GM21737 (cell line): ENCODE measurements around the gene NLRP14.
A peak's percentile ranks its signal among the peaks of the same experiment; 100 is the strongest.

ENCODE experiments used
- ATAC-seq: cut with Tn5 transposase; IDR thresholded peaks from one replicate; pipeline ENCODE4 v1.9.1; 2021; ENCODE audit warnings: mild to moderate bottlenecking, moderate library complexity; ENCODE audit not compliant: unreplicated experiment

The NLRP14 gene

DNA sequence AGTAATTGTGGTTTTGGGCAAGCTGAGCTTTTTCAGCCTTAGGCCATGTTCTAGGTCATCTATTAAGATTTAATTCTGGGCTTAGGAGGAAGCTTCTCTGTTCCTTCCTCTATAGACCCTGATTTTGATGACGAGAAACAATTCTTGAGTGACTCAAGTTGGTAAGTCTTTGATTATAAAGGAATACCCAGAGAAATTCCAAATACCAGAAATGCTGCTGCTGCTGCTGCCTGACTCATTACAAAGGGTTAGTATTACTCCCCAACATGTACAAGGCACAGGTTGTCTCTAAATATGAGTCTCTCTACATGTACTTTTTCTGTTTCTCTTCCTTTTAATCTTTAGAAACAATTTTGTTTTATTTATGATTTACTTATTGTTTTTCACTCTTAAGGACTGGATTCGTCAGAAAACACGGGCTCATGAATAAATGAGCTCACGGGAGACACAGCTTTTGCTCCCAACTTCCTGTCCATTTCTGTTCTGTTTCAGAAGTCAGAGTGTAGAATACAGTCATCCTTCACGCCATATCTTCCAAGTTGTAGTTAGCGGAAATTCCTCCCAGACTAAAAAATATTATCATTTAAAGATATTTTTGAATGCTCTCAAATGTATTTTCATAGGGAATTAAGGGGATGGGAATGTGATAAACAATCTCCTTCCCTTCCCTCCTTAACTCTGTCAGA lies 36.7 kb downstream of the NLRP14 start:
- ATAC-seq = no peak

DNA sequence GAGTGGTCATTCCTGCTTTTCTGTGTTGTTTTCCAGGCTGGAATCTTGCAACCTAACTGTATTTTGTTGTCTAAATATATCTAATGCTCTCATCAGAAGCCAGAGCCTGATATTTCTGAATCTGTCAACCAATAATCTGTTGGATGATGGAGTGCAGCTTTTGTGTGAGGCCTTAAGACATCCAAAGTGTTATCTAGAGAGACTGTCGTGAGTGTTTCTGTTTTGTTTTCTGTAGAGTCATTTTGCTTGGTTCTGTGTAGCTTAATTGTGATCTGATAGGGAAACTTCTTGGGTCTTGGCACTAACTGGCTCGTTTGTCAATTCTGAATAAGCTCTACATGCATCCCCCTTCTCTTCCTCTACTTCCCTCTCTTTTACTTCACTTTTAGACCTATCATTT lies 37.4 kb downstream of the NLRP14 start:
- ATAC-seq = no peak

DNA sequence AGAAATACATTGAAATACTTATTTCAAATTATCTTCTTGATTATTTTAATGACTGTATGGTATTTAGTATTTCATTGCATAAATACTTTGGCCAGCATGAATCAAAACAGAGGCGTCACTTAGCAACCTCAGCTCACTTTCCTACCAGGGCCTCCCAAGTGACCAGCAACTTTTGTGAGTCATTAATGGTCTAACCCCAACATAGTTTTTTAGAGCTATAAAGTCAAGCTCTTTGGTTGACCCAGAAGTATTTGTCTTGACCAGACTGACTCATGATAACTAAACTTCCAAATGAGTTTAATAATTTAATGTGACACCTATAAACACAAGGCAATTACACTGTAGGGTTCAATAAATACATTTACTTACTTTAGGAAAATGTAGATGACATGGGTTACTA lies 40.6 kb downstream of the NLRP14 start:
- no peak for ATAC-seq

DNA sequence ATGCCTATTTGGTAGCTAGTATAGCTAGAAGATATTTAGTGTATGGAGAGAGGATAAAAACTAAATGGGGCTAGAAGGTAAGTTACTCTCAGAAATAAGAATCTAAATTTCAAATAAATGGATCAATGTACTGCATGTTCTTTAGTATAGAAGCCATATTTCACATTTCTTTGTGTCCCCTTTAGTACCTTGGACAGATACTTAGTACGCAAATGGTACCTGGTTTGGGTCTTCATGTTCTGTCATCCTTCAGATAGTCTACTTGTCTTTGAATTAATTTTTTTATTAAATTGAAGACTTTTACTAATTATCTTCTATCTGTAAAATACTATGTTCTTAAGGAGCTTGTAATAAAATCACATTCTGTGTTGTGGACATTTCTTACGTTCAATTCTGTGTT lies 42.3 kb downstream of the NLRP14 start:
- ATAC-seq = no peak

DNA sequence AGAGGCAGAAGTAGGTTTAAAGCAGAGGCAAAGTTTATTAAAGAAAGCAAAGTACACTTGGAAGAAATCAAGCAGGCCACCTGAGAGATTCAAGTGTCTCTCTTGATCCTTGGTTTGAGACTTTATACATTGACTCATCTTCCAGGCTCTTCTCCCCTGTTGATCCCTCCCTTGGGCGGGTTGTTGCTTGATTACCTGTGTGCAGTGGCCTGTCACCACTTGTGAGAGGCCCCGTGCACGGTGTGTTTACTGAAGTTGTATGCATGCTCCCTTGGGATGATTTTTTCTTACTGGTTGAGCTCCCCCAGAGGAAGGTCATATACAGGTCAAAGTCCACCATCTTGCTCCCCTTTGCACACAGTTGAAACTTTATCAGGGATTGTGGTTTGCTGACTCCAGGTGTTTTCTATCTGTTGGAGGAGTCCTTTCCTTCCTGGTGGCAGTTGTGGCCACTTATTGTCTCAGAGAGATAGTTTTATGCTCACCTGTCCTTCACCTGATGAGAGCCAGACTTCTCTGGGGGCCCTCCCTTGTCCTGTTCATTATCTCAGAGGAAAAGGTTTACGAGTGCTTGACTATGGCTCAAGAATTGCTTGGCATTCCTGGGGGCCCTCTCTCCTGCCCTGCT lies 52.2 kb downstream of the NLRP14 start:
- no peak for ATAC-seq

DNA sequence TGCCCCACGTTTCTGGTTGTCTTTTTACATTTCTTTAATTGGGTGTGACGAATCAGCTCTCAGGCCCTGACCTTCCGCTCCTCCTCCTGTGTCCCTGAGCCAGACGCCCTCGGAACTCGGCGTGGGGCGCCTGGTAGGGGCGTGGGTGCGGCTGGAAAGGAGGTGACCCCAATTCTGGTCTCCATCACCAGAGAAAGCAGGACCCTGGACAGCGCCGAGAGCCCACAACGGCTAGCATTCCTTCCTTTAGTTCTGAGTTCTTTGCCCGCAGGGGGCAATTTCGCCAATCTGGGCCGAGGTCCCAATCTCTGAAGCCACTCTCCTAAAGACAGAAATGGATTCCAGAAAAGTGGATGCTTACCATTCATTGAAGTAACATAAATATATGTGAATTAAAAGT lies 56.8 kb downstream of the NLRP14 start:
- no peak for ATAC-seq

DNA sequence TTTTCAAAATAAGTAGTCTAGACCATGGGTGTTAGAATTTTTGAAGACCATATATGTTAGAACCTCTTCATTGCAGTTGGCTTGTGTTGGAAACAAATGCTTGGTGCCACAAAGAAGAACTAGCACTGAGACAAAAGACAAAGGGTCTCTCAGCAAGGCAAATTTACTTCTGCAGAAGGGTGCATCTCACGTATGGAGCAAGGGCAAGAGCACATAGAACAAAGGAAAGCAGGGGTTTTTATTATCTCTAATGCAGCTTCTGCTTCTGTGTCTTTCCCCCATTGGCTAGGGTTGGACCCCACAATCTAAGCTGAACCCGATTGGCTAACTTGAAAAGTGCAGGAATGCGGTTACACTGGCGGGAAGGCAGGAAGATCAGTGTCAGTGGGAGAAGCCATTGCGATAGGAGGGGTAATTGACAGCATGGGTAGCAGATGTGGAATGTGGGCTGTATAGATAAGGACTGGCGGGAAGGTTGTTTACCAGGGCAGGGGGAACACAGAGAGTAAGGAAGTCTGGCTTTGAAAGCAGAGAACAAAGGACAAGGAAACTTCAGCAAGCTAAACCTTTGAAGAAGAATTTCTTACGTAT lies 59.4 kb downstream of the NLRP14 start:
- no peak for ATAC-seq

DNA sequence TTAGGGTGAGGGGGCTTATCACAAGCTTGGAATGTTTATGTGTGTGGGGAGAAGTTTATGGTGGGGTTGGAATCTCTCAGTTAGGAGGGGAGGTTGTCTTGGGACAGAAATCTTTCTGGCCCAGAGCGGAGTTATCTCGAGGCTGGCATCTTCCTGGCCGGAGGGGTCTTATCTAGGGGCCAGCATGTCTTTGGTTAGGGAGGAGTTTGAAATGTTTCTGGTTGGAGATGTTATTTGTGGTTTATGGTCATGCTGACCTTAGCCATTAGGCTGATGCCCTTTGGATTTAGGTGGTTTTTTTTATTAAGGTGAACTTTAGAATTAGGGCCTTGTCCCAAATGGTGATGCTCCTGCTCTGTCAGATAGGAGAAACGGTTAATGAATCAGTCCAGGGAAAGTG lies 60.6 kb downstream of the NLRP14 start:
- ATAC-seq = no peak

DNA sequence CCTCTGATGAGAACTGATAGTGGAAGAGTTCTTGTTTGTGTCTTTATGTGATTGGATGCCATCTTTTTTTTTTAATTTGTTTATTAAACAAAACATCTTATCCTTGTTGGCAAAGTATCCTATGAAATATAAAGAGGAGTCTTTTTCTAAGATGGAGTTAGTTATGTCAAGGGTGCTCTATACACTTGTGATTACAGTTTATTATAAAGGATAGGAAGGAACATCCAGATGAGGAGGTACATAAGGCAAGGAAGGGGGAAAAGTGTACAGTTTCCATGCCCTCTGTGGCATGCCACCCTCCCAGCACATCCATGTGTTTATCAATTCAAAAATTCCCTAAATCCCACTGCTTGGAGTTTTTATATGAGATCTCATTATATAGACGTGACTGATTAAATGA lies 61.2 kb downstream of the NLRP14 start:
- no peak for ATAC-seq

DNA sequence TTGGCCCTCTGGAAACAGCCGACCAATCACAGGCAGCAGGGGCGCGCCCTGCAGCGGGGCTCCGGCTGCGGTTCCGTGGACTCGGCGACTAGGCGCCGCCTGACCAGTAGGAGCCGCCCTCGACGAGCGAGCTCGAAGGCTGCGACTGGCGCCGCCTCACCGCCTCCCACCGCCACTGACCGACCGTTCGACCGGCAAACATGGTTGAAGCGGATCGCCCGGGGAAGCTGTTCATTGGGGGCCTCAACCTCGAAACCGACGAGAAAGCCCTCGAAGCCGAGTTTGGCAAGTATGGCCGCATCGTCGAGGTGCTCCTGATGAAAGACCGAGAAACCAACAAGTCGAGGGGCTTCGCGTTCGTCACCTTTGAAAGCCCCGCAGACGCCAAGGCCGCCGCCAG lies 68.6 kb downstream of the NLRP14 start, which contains the start of gene RBMXL2:
Gene RBMXL2, plus strand, starts transcription at position 78 of the 400 bp plus-strand sequence. Its CDS starts 123 bp downstream, at position 201.
- no peak for ATAC-seq

DNA sequence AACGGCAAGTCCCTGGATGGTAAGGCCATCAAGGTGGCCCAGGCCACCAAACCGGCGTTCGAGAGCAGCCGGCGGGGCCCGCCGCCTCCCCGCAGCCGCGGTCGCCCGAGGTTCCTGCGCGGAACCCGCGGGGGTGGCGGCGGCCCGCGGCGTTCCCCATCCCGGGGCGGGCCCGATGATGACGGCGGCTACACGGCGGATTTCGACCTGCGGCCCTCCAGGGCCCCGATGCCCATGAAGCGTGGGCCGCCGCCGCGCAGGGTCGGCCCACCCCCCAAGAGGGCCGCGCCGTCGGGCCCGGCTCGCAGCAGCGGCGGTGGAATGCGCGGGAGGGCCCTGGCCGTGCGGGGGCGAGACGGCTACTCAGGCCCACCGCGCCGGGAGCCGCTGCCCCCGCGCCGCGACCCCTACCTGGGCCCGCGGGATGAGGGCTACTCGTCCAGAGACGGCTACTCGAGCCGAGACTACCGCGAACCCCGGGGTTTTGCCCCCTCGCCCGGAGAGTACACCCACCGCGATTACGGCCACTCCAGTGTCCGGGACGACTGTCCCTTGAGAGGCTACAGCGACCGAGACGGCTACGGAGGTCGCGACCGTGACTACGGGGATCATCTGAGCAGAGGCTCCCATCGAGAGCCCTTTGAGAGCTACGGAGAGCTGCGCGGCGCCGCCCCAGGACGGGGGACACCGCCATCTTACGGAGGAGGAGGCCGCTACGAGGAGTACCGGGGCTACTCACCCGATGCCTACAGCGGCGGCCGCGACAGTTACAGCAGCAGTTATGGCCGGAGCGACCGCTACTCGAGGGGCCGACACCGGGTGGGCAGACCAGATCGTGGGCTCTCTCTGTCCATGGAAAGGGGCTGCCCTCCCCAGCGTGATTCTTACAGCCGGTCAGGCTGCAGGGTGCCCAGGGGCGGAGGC lies 69.3 kb downstream of the NLRP14 start:
- no peak for ATAC-seq

DNA sequence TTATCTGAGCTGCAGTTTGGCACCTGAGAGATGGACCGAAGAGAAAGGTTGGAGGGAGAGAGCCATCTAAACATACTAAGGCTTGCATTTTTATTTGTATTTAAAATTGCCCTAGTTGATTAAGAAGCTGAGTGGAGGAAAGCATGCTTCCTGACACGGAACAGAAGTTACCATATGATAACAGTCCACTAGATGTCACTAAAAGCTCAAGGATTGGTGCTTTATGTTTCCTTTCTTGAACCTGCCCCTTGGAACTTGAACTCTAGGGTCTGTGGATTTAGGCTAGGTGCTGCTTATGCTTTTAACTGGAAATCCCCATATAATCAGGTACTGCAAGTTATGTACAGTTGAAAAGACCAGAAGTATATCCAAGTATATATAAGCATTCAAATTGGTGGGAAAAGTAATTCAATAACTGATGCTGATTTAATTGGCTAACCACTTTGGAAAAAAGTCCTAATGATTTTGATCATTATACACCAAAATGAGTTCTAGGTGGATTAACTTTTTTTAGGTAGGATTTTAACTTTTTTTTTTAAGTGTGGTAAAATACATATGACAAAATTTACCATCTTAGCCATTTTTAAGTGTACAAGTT lies 78.1 kb downstream of the NLRP14 start:
- peak; percentile 76 for ATAC-seq

DNA sequence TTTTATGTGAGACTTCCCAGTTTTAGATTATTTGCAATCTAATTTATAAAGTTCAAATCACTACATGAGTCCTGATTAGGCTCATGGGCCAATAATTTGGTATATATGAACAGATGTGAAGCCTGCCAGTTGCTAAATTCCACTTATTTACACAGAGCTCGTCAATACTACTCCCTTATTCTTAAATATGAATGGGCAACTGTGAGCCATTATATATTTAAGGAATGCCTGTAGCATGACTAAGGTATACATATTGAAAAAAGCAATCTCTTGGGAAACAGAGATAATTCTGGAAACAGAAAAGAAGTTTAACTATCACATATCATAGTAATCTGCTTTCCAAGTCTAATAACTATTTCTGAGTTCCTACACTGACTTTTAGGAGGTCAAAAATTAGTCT lies 95.5 kb downstream of the NLRP14 start:
- no peak for ATAC-seq

DNA sequence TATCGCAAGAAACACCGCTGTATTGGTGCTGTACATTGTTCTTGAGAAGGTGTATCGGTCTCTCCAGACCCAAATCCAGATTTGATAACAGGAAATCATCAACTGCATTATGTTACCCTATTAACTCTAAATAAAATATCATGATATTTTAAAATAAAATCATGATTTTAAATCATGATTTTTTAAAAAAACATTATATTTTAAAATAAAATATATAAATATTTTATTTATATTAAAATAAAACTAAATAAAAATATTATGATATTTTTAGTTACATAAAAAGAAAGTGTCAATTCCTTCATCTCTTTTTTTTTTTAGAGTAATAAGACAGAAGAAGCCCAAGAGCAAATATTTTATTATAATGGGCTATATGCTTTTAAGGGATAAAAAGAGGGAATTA lies 96.1 kb downstream of the NLRP14 start:
- ATAC-seq = no peak
